WTC11 (cell line): Measurements from ENCODE around the gene GLRX2.

Experiments
- ATF2 ChIP-seq: sonication (generic); formaldehyde crosslinking; IDR thresholded peaks from 2 replicates; pipeline ENCODE4 v1.8.1; 2022; ENCODE audit warnings: low read depth, missing genetic modification reagents, borderline replicate concordance
- IRF2 ChIP-seq: sonication (generic); formaldehyde crosslinking; IDR thresholded peaks from 2 replicates; pipeline ENCODE4 v1.8.0; 2022; ENCODE audit warnings: low read depth, missing genetic modification reagents, borderline replicate concordance
- JUN ChIP-seq: sonication (generic); formaldehyde crosslinking; IDR thresholded peaks from 2 replicates; pipeline ENCODE4 v1.8.0; 2023; ENCODE audit warnings: mild to moderate bottlenecking, missing genetic modification reagents
- TF ChIP-seq, protein P1 (sequence below): fragments of 200-600 bp; IDR thresholded peaks from 2 replicates; pipeline ENCODE4 v1.8.0; 2022; ENCODE audit warnings: antibody characterized with exemption
- TF ChIP-seq, protein P2 (sequence below): sonication (generic); formaldehyde crosslinking; IDR thresholded peaks from 2 replicates; pipeline ENCODE4 v1.8.1; 2022; ENCODE audit warnings: mild to moderate bottlenecking, missing genetic modification reagents, moderate library complexity, borderline replicate concordance

GRCh38 chr1:193141804-193142203 lies 36.6 kb upstream of the GLRX2 start:
- no peak for TF ChIP-seq ATF2 (CRISPR knock-in tag)
- TF ChIP-seq JUN (CRISPR knock-in tag), result no peak
- TF ChIP-seq IRF2 (CRISPR knock-in tag), result no peak
- TF ChIP-seq, protein P1, sequence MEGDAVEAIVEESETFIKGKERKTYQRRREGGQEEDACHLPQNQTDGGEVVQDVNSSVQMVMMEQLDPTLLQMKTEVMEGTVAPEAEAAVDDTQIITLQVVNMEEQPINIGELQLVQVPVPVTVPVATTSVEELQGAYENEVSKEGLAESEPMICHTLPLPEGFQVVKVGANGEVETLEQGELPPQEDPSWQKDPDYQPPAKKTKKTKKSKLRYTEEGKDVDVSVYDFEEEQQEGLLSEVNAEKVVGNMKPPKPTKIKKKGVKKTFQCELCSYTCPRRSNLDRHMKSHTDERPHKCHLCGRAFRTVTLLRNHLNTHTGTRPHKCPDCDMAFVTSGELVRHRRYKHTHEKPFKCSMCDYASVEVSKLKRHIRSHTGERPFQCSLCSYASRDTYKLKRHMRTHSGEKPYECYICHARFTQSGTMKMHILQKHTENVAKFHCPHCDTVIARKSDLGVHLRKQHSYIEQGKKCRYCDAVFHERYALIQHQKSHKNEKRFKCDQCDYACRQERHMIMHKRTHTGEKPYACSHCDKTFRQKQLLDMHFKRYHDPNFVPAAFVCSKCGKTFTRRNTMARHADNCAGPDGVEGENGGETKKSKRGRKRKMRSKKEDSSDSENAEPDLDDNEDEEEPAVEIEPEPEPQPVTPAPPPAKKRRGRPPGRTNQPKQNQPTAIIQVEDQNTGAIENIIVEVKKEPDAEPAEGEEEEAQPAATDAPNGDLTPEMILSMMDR, result no peak
- TF ChIP-seq, protein P2, sequence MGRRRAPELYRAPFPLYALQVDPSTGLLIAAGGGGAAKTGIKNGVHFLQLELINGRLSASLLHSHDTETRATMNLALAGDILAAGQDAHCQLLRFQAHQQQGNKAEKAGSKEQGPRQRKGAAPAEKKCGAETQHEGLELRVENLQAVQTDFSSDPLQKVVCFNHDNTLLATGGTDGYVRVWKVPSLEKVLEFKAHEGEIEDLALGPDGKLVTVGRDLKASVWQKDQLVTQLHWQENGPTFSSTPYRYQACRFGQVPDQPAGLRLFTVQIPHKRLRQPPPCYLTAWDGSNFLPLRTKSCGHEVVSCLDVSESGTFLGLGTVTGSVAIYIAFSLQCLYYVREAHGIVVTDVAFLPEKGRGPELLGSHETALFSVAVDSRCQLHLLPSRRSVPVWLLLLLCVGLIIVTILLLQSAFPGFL (CRISPR knock-in tag), result no peak
